ENCODE measurements around the gene CDYL.
"Not testable (repeated sequence)": the region's sequence is repeated elsewhere in the genome, so short reads cannot be mapped to it uniquely, and the experiment has no call there.

CDYL gene

GRCh38 chr6:4804095-4804494 lies 27.9 kb downstream of the CDYL start:
- DNase-seq (ENCODE audit: low spot score) = no peak

GRCh38 chr6:4805553-4806336 lies 29.5 kb downstream of the CDYL start:
- DNase-seq (ENCODE audit: low spot score) = no peak

- no peak for DNase-seq (ENCODE audit: low spot score)
Observed at GRCh38 chr6:4806337-4806725, 30.1 kb downstream of the CDYL start.

- no peak for DNase-seq (ENCODE audit: low spot score)
Observed at GRCh38 chr6:4806791-4807190, 30.6 kb downstream of the CDYL start.

- no peak for DNase-seq (ENCODE audit: low spot score)
Observed at GRCh38 chr6:4808396-4808795, 32.2 kb downstream of the CDYL start.

GRCh38 chr6:4809999-4810918 lies 34.1 kb downstream of the CDYL start:
- no peak for DNase-seq (ENCODE audit: low spot score)

GRCh38 chr6:4812068-4812467 lies 35.9 kb downstream of the CDYL start:
- no peak for DNase-seq (ENCODE audit: low spot score)

GRCh38 chr6:4813055-4813454 lies 36.9 kb downstream of the CDYL start:
- no peak for DNase-seq (ENCODE audit: low spot score)

GRCh38 chr6:4814212-4814611 lies 38.0 kb downstream of the CDYL start:
- DNase-seq (ENCODE audit: low spot score) = no peak

- no peak for DNase-seq (ENCODE audit: low spot score)
Observed at GRCh38 chr6:4814987-4815386, 38.8 kb downstream of the CDYL start.

GRCh38 chr6:4815584-4815983 lies 39.4 kb downstream of the CDYL start:
- DNase-seq (ENCODE audit: low spot score) = no peak

- no peak for DNase-seq (ENCODE audit: low spot score)
Observed at GRCh38 chr6:4816904-4817303, 40.7 kb downstream of the CDYL start.

GRCh38 chr6:4817551-4817950 lies 41.3 kb downstream of the CDYL start:
- DNase-seq (ENCODE audit: low spot score) = no peak

GRCh38 chr6:4818272-4818938 lies 42.2 kb downstream of the CDYL start:
- no peak for DNase-seq (ENCODE audit: low spot score)

- no peak for DNase-seq (ENCODE audit: low spot score)
Observed at GRCh38 chr6:4819706-4820283, 43.6 kb downstream of the CDYL start.

- no peak for DNase-seq (ENCODE audit: low spot score)
Observed at GRCh38 chr6:4820704-4821276, 44.6 kb downstream of the CDYL start.

GRCh38 chr6:4822476-4822875 lies 46.3 kb downstream of the CDYL start:
- DNase-seq (ENCODE audit: low spot score) = no peak

- DNase-seq (ENCODE audit: low spot score) = no peak
Observed at GRCh38 chr6:4828187-4828698, 52.0 kb downstream of the CDYL start.

GRCh38 chr6:4829089-4829488 lies 52.9 kb downstream of the CDYL start:
- DNase-seq (ENCODE audit: low spot score) = no peak

- DNase-seq (ENCODE audit: low spot score) = not testable (repeated sequence)
Observed at GRCh38 chr6:4835540-4835939, 59.3 kb downstream of the CDYL start.

GRCh38 chr6:4840169-4840568 lies 64.0 kb downstream of the CDYL start:
- DNase-seq (ENCODE audit: low spot score) = no peak

GRCh38 chr6:4844108-4844507 lies 67.9 kb downstream of the CDYL start:
- DNase-seq (ENCODE audit: low spot score) = no peak

Measured in HuH-7 (cell line).